Measurements from ENCODE around the gene RBFOX2.

Gene RBFOX2

GRCh38 chr22:35904752-35905151 lies 123.9 kb downstream of the RBFOX2 start:
- in situ Hi-C loops (cut with MboI; ENCODE audit: low sequenced_read_pairs): no loop called here

DNA sequence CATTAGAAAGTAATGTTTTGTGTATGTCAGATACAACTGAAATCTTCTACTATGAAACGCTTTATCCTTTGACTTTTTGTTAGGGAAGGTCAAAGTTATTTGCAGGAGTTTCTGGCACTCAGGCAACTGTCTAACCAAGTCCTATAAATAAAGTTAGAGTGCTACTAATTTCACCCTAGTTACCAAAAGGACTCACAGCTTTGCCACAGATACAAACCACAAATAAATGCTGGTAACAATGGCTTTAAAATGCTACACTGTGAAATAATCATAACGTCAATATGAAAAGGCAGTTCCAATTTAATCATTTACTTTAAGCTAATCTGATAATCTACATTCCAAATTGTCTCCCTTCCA lies 124.3 kb downstream of the RBFOX2 start:
- in situ Hi-C loops (cut with MboI; ENCODE audit: low sequenced_read_pairs): no loop called here

GRCh38 chr22:35903571-35904335 lies 124.9 kb downstream of the RBFOX2 start:
- in situ Hi-C loops (cut with MboI; ENCODE audit: low sequenced_read_pairs): no loop called here

DNA sequence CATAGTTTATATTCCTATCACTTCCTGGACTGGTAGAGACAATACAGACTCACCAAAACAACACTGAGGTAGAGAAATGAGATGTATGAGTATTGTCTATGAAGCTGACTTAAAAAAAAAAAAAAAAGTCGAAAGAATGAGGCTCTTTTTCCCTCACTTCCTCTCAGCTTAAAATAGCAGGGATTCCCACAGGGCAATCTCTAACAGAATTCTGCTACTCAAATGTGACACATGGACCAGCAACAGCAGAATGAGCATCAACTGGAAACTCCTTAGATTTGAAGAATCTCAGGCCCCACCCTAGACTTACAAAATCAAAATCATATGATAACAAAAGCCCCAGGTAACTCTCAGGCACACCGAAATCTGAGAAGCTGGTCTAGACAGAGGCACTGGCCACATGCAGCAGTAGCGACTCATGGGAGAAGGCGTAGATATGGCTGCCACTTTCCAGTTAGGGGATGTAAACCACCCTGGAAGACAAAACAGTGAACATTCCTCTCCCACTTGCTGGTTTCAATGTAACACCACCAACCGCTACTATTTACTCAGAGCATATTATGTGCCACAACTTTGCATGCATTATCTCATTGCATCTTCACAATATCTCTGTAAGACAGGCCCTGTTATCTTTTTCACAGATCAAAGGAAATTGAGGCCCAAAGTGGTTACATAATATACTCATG lies 128.0 kb downstream of the RBFOX2 start:
- in situ Hi-C loops (cut with MboI; ENCODE audit: low sequenced_read_pairs): no loop called here

DNA sequence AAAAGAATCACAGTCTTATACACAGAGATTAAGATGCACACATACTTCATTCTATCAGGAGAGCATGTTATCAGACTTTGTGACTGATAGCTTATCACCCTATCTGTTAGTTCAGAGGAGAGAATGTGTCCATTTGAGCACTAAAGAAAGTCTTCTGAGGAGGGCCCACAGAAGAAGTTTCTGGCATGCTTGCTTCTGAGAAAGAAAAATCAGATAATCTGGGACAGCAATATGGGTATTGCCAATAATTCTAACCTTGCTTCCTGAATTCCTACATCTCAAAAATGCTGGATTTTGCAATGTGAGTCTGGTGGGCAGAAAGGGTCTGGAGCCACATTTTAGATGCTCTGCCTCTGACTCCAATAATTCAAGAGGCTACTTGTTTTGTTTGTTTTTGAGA lies 128.9 kb downstream of the RBFOX2 start:
- in situ Hi-C loops (cut with MboI; ENCODE audit: low sequenced_read_pairs): no loop called here

DNA sequence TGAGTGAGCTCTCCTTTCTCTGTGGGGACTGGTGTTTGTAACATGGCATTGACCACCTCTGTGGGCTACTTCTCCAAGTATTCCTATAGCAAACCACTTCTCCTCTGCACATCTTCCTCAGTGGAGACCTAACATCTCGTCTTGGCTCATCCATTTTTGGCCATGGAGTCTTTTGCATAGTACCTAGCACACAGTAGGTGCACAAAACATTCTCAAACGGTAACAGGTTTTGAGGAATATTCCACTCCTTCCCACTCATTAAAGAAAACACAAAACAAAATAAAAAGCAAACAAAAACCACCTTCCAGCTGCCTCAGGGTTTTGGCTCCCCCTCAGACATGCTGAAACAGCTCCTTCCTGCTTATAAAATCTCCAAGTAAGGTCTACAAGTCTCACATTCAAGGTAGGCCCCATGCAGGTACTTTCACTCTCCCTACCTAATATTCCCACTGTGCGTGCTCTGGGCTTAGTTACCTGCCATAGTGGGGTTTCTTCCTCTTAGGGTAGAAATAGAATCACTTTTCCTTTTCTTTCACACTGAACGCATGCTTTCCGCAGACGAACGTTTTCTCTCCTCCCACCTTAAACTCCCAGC lies 132.4 kb downstream of the RBFOX2 start:
- in situ Hi-C loops (cut with MboI; ENCODE audit: low sequenced_read_pairs): no loop called here

DNA sequence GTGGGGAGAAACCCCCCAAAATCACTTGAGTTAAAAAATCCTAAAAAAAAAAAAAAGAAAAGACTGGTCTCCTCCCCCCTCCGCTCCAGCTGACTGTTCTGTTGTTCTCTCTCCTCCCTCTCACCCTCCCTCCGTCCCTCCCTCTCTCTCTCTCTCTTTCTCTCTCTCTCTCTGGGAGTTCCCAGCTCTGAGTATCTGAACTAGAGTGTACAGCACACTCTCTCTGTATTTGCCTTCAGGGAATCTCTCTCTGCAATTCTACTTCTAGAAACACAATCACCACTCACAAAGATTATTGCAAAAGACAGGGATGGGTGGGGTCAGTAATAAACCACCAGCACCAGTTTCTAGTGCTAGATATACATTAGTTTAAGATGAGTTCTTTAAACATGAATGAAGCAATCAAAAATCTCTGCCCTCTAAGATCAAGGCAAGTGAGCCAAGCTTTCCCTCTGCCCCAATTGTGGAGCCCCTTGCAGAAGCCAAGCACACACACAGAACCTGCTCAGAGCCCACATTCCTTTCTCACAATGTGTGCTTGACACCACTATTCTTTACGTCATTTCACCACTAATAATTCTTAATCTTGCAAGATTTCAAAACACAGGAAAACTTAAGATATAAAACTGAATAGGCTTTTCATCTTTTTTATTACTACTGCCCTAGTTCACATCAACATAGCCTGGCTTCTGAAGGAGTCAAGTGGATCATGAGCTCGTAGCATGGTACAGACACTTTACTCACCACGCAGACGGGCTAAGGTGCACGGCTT lies 133.5 kb downstream of the RBFOX2 start:
- in situ Hi-C loops (cut with MboI; ENCODE audit: low sequenced_read_pairs): no loop called here

GRCh38 chr22:35894464-35894878 lies 134.2 kb downstream of the RBFOX2 start:
- in situ Hi-C loops (cut with MboI; ENCODE audit: low sequenced_read_pairs): no loop called here

DNA sequence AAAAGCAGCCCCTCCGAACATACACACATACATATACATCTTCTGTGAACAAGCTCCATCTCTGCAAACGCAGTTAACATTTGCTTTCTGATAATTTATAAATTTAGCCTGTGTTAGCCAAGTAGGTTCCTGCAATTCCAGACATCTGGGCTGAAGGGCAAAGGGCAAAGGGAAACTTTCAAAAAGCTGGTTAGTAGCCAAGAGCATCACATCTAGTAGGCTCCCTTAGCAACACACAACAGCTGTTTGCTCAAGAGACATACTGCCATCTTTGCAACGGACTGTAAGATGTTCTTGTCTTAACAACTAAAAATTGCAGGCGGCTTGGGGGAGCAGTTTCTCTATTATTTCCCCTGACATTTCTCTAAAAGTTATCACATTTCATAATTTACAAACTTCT lies 134.9 kb downstream of the RBFOX2 start:
- in situ Hi-C loops (cut with MboI; ENCODE audit: low sequenced_read_pairs): no loop called here

- in situ Hi-C loops (cut with MboI; ENCODE audit: low sequenced_read_pairs): no loop called here
Measured at GRCh38 chr22:35892192-35892591, 136.4 kb downstream of the RBFOX2 start.

- in situ Hi-C loops (cut with MboI; ENCODE audit: low sequenced_read_pairs): no loop called here
Measured at GRCh38 chr22:35891442-35891841, 137.2 kb downstream of the RBFOX2 start.

DNA sequence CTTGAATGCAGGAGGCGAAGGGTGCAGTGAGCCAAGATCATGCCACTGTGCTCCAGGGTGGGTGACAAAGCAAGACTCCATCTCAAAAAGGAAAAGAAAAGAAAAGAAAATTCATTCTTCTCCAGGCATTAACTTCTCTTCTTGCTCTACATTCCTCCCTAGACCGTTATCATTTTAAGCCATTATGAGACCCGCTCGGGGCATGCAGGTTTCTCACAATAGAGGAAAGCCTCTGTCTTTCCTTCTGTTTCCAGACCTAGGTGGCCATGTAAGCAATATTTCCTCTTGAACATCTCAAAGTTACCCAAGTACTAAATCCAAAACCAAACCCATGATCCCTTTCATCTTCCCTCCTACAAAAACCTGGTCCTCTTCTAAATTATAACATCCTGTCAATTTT lies 139.6 kb downstream of the RBFOX2 start:
- in situ Hi-C loops (cut with MboI; ENCODE audit: low sequenced_read_pairs): no loop called here

- in situ Hi-C loops (cut with MboI; ENCODE audit: low sequenced_read_pairs): no loop called here
Measured at GRCh38 chr22:35888181-35888870, 140.3 kb downstream of the RBFOX2 start.

GRCh38 chr22:35887296-35887875 lies 141.2 kb downstream of the RBFOX2 start:
- in situ Hi-C loops (cut with MboI; ENCODE audit: low sequenced_read_pairs): no loop called here

GRCh38 chr22:35886309-35886708 lies 142.3 kb downstream of the RBFOX2 start:
- in situ Hi-C loops (cut with MboI; ENCODE audit: low sequenced_read_pairs): no loop called here

- in situ Hi-C loops (cut with MboI; ENCODE audit: low sequenced_read_pairs): no loop called here
Measured at GRCh38 chr22:35884529-35884928, 144.1 kb downstream of the RBFOX2 start.

GRCh38 chr22:35883031-35883620 lies 145.5 kb downstream of the RBFOX2 start:
- in situ Hi-C loops (cut with MboI; ENCODE audit: low sequenced_read_pairs): no loop called here

- in situ Hi-C loops (cut with MboI; ENCODE audit: low sequenced_read_pairs): no loop called here
Measured at GRCh38 chr22:35882211-35883030, 146.2 kb downstream of the RBFOX2 start.

- in situ Hi-C loops (cut with MboI; ENCODE audit: low sequenced_read_pairs): no loop called here
Measured at GRCh38 chr22:35879351-35879750, 149.3 kb downstream of the RBFOX2 start.
